GM19452 (cell line): ENCODE data around the gene GADL1.

Experiments used
- ATAC-seq: cut with Tn5 transposase; IDR thresholded peaks from one replicate; pipeline ENCODE4 v1.9.1; 2021; ENCODE audit not compliant: unreplicated experiment

Gene GADL1

GRCh38 chr3:30761374-30761773 is 133.1 kb downstream of the GADL1 start:
- ATAC-seq = no peak

GRCh38 chr3:30760737-30761136 is 133.7 kb downstream of the GADL1 start:
- no peak for ATAC-seq

- no peak for ATAC-seq
Measured at GRCh38 chr3:30760040-30760695, 134.3 kb downstream of the GADL1 start.

- ATAC-seq = no peak
Measured at GRCh38 chr3:30756218-30756617, 138.2 kb downstream of the GADL1 start.

- ATAC-seq = no peak
Measured at GRCh38 chr3:30754426-30754825, 140.0 kb downstream of the GADL1 start.

GRCh38 chr3:30753766-30754165 is 140.7 kb downstream of the GADL1 start:
- ATAC-seq = no peak

GRCh38 chr3:30752970-30753369 is 141.5 kb downstream of the GADL1 start:
- ATAC-seq = no peak

- no peak for ATAC-seq
Measured at GRCh38 chr3:30752491-30752890, 142.0 kb downstream of the GADL1 start.

- ATAC-seq = no peak
Measured at GRCh38 chr3:30751610-30752299, 142.7 kb downstream of the GADL1 start.

GRCh38 chr3:30750967-30751366 is 143.5 kb downstream of the GADL1 start:
- no peak for ATAC-seq

- no peak for ATAC-seq
Measured at GRCh38 chr3:30749230-30749629, 145.2 kb downstream of the GADL1 start.

GRCh38 chr3:30747771-30748281 is 146.6 kb downstream of the GADL1 start:
- ATAC-seq = no peak

- no peak for ATAC-seq
Measured at GRCh38 chr3:30743641-30744317, 150.7 kb downstream of the GADL1 start.

- no peak for ATAC-seq
Measured at GRCh38 chr3:30742796-30743619, 151.5 kb downstream of the GADL1 start.

- no peak for ATAC-seq
Measured at GRCh38 chr3:30741889-30742288, 152.6 kb downstream of the GADL1 start.

- ATAC-seq = no peak
Measured at GRCh38 chr3:30738605-30739004, 155.9 kb downstream of the GADL1 start.

- ATAC-seq = no peak
Measured at GRCh38 chr3:30737743-30738499, 156.5 kb downstream of the GADL1 start.

GRCh38 chr3:30733696-30734095 is 160.8 kb downstream of the GADL1 start:
- no peak for ATAC-seq

GRCh38 chr3:30733209-30733608 is 161.3 kb downstream of the GADL1 start:
- ATAC-seq = no peak

GRCh38 chr3:30730967-30731366 is 163.5 kb downstream of the GADL1 start:
- ATAC-seq = no peak
